Myocyte (in vitro differentiated cells): ENCODE measurements around the gene EXOC4. TPM values are rescaled to one million over a fixed set of nuclear protein-coding genes. Genes with fewer than 3 reads are reported as not detected.
"Not testable (repeated sequence)": the region's sequence is repeated elsewhere in the genome, so short reads cannot be mapped to it uniquely, and the experiment has no call there.

Source experiments
- DNase-seq: peaks from one replicate; pipeline ENCODE4 v3.0.0-alpha.2; 2012; ENCODE audit warnings: low read depth
- total RNA-seq: library from RNA; depleted of rRNA; stranded (reverse); fragments of >200 nt; gene quantifications from 2 replicates; pipeline ENCODE4 v1.2.3, GENCODE V29; 2014

Gene EXOC4
- total RNA-seq, 1 donor from 2014 or later = 106 TPM

DNA sequence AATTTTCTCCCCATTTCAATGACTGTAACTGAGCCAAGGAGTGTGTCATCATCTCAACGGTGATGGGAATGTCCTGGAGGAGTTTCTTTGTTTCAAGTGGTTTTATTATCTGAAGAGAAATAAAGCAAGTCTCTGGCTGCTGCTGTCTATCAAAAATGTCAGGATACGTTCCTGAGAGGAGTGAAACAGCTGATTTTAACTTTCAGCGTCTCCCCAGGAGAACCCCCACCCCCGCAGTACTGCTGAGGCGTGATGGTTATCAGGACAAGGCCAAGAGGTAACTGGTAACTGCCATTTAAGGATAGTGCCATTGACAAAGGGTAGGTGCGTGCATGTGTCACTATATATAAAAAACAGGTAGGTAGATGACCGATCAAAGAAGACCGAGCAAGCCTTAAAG, 803.9 kb downstream of the EXOC4 start:
- peak; percentile 9 for DNase-seq

DNA sequence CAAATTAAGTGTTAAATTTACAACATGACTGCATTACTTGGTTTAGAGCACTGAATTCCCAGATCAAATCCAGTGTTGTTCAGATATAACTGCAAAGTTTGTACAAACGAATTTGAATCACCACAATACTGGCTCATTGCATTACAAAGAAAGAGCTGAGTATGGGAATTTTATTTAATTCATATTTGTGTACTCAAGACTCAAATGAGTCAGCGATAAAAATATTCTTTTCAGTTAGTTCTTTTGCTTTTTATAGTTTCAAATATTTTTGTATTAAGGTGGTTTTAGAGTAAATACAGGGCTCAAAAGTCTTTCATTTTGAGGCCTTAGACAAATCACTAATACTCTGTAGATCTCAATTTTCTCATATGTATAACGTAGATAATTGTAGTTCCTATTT, 805.6 kb downstream of the EXOC4 start:
- no peak for DNase-seq

DNA sequence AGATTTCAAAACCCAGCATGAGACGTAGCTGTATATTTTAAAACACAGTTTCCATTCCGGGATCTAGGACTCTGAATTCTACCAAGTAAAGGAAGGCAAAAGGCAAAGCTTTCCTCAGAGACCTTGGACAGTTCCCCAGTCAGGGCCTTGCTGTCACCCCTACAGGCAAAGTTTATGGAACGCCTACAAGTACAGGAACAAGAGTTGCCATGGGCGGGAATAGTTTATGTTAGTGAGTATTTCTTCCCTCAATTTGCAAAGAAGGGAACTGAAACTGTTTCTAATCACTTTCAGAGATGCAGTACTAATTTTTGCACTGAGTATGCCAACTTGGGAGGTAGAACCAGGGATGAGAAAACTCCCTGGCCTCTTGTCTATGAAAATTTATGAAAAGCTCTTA, 806.1 kb downstream of the EXOC4 start:
- peak; percentile 56 for DNase-seq

DNA sequence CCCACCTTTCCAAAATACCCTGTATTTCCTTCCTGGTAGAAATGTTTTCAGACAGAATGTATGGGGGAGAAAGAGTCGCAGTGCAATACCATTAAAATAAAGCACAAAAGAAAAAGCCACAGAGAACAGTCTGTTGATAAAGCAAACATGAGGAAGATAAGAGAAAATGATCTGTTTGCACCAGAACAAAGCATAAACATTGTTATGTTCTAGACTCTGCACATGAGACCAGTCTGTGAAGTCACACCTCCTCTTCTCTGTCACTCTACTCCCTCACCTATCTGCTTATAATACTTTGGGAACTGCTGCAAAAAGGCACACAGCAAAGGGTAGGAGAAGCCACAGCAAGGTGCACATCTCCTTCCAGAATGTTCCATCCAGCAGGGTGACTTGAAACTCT, 807.0 kb downstream of the EXOC4 start:
- no peak for DNase-seq

DNA sequence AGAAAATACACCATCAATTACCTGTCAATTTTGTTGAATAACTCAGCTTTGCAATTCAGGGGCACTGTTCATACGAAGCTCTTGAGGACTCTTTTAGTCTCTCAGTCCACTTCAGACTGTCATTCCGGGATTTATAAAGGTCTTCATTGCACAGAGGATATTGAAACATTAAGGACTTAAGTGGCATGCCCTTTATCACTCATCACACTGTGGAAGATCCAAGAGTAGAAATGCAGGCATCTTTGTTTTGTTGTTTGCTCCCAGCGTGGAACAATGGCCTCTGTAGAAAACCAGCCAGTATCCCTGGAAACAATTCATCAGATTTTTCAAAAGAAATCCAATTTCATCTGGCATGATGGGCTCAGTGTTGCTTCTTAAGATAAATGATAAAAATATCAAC, 808.0 kb downstream of the EXOC4 start:
- no peak for DNase-seq

DNA sequence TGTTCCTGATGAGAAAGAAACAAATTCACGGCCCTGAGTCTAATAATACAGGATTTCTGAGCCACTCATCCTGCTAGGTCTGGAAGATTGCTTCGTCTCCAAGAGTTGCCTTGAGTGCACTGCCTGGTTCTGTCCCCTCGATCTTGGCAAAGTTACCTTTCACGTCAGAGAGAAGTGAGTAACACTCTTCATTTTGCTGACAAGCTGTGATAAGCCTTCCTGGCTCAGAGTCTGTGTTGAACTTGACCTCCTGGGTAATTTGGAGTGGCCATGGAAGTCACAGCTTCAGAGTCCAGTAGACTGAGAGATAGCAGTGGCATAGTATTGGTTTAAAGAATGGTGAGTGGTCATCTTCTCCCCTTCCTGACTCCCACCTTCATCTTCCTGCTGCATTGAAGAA, 809.6 kb downstream of the EXOC4 start:
- DNase-seq = no peak

DNA sequence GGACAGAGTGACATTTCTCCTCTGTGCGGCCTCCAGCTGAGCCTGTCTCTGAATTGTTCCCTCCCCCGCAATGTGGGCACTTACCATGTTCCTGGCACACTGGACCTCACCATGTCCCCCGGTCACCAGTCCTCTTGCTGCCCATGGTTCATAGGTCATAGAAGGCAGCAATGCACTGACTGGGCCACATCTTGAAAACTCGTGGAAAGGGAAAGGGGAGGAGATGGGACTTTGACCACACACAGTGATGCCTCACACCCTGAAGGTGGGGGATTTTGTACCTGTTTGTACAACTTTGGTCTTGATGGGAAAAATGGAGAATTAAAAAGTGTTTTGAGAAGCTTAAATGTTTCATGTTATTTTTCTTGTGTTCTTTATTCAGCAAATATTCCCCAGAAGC, 812.5 kb downstream of the EXOC4 start:
- DNase-seq = no peak

DNA sequence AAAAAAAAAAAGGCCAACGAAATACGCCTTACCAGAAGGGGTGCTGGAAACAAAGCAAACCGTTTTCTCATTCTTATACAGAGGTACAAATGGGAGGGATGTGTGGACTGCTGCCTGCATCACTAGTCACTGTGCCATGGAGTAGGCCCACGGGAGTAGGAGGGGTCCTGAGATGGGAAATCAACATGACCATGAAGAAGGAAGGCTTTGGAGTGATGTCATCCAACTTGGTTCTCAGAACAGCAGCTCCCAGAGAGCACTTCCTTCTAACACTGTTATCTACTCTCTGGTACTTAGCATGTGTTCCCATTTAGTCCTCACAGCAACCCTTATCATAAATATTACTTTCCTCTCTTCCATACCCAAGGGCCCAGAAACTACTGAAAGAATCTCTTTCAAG, 814.3 kb downstream of the EXOC4 start:
- DNase-seq = no peak

DNA sequence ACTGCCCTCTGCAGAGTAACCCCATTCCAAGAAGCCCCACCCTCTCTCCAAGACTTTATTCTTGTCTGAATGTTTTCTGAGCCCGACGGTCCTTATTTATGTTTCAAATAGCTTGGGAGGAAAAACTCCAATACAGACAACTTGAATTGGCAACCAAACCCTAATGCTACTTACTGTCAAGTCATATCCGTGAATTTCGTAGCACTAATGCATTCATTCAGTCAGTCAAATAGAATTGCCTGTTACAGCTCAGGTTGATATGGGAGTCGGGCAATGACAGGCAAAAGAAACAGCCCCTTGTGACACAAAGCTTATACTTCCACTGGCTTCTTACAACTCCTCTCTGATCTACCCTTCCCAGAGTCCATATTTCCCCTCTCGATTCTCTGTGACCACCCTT, 815.8 kb downstream of the EXOC4 start:
- no peak for DNase-seq

DNA sequence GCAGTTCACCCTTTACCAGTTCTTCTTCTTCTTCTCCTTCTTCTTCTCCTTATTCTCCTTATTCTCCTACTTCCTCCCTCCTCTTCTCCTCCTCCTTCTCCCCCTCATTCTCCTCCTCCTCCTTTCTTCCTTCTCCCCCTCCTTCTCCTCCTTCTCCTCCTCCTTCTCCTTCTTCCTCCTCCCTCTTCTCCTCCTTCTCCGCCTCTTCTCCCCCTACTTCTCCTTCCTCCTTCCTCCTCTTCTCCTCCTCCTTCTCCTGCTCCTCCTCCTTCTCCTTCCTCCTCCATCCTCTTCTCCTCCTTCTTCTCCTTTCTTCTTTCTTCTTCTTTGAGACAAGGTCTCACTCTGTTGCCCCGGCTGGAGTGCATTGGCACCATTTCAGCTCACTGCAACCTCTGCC, 816.3 kb downstream of the EXOC4 start:
- no peak for DNase-seq

DNA sequence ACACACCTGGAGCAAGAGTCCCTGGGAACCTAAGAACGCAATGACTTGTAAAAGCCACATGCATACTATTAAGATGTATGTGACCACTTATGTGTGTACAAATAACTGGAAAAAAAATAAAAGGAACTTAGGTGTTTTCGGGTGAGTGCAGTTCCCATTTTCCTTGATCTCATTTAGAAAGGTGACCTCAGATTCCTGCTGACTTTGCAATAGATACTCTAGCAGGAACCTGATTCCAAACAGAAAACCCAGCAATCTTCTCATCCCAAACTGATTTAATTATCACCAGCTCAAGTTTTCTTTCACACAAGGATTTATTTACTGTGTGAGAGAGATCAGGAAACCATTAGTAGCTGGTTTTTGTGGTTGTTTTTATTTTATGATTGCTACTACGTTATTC, 817.8 kb downstream of the EXOC4 start:
- DNase-seq = no peak

DNA sequence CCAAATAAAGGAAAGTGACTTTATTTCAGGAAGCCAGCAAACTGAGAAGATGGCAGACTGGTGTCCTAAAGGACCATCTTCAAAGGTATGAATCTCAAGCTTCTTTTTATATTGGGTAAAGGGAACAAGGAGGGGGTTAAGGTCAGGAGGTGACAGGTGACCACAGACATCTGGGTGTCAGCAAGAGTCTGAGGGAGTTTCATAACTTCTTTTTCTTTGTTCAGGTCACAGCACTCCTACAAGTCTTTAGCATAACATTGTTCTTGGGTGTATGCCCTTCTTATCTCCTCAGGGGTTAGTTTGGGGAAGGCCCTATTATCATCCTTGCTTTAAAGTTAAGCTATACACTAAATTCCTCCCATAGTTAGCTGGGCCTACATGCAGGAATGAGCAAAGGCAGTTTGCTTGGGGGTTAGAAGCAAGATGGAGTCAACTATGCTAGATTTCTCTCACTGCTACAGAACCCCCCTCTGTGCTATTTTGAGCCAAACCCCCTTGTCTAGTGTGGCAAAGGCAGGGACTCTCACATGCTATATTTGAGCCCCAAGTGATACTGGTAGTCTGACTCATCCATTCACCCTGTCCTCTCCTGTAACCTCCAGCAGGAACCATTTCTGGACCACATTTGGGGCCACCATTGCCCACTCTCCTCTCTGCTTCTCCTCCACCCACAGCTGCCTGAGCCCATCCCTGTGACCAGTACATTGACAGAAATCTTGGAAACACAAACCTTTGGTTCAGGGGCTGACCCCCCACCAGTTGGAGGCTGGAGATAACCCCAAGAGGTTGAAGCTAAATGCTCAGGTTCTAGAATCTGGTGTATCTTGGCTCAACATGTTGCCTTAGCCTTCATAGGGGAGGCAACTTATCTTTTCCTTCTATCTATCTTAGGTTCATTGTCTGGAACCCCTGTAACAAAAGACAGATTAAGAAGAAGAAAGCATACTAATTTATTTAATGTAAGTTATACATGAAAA, 818.8 kb downstream of the EXOC4 start:
- DNase-seq = no peak

DNA sequence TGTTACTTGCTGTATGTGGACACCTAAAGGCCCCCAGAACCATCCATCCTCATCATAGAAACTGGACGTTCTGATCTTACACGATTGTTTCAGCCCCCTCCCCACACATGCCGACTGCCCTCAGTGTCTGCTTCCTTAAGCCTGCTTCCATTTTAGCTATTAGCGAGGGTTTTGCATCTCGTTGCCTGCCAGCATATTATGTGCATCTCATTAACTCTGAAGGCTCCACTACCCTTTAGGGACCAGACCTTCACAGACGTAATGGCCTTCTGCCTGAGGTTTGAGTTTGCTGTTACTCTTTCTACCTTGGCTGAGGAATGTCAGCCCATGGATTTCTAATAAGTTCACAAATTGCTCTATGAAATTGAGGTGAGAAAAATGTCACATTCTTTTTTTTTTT, 820.4 kb downstream of the EXOC4 start:
- no peak for DNase-seq

DNA sequence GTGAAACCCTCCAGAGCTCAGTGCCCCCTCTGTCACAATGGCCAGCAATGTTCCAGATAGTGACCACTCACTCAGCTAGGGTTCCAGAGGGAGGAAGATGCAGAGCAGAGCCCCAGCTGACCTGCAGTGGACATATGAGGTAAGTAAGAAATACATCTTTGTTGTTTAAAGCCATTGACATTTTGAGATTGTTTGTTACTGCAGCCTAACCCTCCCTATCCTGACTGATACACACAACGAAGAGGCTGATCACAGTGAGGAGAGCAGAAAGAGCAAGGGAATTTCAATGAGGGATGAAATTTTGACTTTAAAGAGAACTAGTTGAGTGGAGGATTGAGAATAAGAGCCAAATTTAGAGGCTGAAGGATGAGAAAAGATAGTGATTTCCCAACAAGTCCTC, 822.9 kb downstream of the EXOC4 start:
- no peak for DNase-seq

DNA sequence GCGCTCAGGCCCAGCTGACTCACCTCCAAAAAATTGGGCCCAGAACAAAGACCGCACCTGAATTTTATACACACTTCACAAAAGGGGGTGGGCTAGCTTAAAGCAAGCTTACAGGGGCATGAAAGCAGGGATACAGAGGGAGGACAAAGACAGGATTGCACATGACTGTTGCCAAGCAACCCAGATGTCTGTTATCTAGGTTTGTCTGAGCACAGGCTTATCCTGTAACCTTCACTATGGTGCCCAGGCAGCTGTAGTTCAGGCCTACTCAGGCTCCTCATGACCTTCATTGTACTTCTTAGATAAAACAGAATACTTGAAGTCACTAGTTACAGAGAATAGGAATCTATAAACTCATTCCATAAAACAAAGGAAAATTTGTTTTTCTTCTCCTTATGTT, 824.7 kb downstream of the EXOC4 start:
- DNase-seq = not testable (repeated sequence)

DNA sequence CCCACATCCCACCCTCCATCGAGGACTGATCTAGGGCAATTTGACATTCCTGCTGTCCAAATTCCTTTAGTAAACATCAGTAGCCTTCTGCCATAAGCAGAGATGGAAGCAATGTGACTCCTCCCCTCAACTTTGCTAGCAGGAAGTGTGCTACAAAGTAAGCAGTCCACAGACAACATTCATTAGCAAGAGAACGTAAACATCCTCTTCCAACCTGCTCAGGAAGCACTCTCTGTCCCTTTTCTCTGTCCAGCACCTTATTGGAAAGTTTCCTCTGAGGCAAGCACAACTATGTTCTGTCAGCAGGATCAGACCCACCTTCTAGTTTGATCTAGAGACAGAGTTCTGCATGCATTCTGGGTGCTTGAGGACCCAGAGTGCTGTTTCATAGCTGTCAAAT, 826.1 kb downstream of the EXOC4 start:
- no peak for DNase-seq

DNA sequence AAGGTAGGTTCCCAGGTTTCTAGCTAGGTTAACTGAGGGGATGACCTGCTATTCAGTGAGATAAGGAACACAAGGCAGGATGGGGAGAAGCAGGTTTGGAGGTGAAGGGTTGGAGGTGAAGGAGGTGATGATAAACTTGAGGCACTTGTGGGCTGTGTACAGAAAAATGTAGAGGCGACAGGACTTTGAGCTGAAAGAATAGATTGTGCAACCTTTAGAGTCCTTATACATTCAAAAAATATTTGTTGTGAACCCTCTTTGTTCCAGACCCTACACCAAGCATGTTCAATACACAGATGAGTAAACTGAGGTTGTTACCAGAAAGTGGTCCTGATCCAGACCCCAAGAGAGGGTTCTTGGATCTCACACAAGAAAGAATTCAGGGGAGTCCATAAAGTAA, 828.8 kb downstream of the EXOC4 start:
- DNase-seq = no peak

DNA sequence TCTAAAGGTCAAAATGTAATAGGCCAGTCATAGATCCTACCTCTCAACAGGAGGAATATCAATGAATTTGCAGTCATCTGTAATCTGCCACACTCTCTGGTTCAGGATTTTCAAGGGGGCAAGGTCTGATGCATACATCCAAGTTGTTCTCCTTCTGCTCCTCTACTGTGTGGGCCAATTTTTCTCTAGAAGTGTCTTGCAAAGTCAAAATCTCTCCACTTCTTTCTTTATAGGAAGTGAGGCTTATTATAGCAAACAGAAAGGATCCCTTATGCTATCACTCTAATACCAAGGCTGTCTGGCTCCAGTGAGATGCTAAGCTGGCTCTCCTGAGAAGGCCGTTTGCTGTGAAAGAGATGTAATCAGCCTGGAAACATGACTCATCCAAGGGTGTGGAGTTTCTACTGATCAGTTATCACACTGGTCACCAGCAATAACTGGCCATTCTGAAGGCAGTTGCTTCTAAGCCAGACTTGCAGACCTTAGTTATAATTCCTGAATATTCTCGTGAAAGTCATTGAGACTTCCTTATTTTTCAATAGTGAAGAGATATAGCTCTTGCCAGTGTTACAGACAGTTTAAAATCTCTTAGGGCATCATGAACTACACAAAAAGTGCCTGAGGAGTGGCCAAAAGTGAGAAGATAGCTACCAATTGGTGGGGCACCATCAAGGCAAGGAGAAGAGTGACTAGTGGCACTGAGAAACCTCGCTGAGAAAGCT, 831.0 kb downstream of the EXOC4 start:
- peak; percentile 27 for DNase-seq

DNA sequence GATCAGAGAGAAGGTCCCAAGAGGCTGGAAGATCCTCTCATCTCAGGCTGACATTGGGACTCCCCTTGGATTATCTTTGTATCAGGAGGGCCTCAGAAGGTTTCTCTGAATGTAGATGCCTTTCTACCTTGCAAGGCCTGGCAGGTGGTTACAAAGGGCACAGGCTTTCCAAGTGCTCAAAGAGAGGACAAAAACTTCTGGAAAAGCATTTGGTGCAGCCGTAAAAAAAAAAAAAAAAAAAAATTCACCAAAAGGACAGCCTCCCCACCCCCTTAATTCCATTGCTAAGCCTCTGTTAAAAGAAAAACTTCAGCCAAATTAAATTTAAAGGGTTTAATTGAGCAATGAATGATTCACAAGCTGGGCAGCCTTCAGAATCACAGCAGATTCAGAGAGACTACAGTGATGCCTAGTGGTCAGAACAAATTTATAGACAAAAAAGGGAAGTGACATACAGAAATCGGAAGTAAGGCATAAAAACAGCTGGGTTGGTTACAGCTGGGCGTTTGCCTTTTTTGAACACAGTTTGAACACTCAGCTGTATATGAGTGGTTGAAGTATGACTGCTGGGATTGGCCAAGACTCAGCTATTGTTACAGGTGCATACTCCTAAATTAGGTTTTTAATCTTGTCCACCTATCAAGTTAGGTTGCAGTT, 831.7 kb downstream of the EXOC4 start:
- DNase-seq = no peak

DNA sequence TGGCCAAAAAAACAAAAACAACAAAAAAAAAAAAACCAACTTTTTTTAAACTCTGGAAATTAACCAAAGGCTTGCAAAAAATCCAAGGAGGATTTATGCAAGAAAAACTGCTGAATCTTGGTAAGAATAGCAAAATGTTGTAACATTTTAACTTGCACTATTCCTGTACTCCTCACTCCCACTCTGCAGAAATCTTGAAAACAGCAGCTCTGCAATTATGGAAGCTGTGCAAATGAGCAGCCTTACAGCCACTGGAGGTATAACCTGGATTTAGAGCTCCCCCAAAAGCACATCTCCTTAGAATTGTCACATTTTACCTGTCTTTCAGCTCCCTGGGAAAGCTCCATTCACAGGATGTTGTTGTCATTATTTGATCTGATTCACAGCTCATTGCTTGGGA, 832.4 kb downstream of the EXOC4 start:
- no peak for DNase-seq

DNA sequence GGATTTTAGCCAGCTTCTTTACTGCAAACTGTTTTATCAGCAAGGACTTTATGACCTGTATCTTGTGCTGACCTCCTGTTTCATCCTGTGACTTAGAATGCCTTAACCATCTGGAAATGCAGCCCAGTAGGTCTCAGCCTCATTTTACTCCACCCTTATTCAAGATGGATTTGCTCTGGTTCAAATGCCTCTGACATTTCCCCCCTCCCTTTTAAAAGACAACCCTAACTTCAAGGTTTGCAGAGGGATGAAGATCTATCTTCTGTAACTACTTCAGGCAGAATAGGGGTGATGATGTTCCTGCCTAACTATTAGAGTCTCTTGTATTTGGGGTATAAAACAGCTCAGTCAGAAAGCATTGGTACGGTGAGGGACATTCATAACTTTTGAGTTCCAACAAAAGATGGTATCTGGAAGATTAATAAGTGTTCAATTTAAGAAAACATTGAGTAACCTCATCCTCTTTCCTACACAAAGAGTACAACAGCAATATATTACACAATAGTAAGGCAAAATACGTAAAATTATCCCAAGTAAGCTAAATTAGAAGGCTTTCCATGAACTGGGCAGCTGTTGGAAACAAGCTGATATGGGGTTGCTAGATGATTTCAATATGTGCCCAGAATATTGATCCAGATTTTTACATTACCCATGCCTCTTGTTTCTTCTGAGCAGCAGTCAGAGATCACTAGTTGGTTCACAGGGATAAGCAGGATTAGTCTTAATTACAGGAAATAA, 834.3 kb downstream of the EXOC4 start:
- DNase-seq = no peak
